ENCODE data around the gene JUNB. TPM values are rescaled to one million over a fixed set of nuclear protein-coding genes. Genes with fewer than 3 reads are reported as not detected.
A peak's percentile ranks its signal among the peaks of the same experiment; 100 is the strongest.

Gene JUNB
- polyA plus RNA-seq, 1 donor (not counting 4 experiments of a cell fraction or from before 2014, with no cell fraction given): 40.8 TPM

GRCh38 chr19:12838182-12838885, 47.0 kb downstream of the JUNB start, which contains the start of gene MAST1:
TSS of gene MAST1 (plus strand) at chr19:12838515. CDS start at chr19:12838573, 58 bp downstream.
- no peak within 1 kb of the TSS for H3K9ac ChIP-seq (ENCODE audit: control insufficient read depth, extremely low read depth, insufficient read depth, low read length)
- no peak within 1 kb of the TSS for H3K27ac ChIP-seq (ENCODE audit: control insufficient read depth, insufficient read depth, low read length)

GRCh38 chr19:12838886-12839756, 47.8 kb downstream of the JUNB start:
- FAIRE-seq: no peak
- no peak overlapping the region for H2AFZ ChIP-seq (ENCODE audit: control insufficient read depth, low read length)
- H3K9me1 ChIP-seq (ENCODE audit: control insufficient read depth, extremely low read depth, insufficient read depth, low read length): no peaks in the 10 kb centered on the region
- H3K79me2 ChIP-seq (ENCODE audit: control insufficient read depth, insufficient read depth, low read length): no peaks in the 10 kb centered on the region
- TF ChIP-seq EZH2 (IDR thresholded peaks at IDR 0.05; ENCODE audit: low read length): peak; percentile 93
- TF ChIP-seq CTCF (optimal IDR thresholded peaks at IDR 0.05 in 1 of 3, IDR thresholded peaks at IDR 0.05 in 1 of 3, conservative IDR thresholded peaks at IDR 0.05 in 1 of 3; ENCODE audit: extremely low read depth in 1 of 3, insufficient read depth in 2 of 3, low read length in 3 of 3): no peak
- H3K4me1 ChIP-seq (ENCODE audit: control insufficient read depth, extremely low read depth, insufficient read depth, low read length): peaks cover 14% of the 10 kb centered on the region
- peaks cover 65% of the 10 kb centered on the region for H3K27me3 ChIP-seq (ENCODE audit: control insufficient read depth, extremely low read depth, insufficient read depth, low read length)
- no peak overlapping the region for H3K9ac ChIP-seq (ENCODE audit: control insufficient read depth, extremely low read depth, insufficient read depth, low read length)
- no peak for DNase-seq (ENCODE audit: low read depth, low spot score)
- no peaks in the 10 kb centered on the region for H3K36me3 ChIP-seq (ENCODE audit: control insufficient read depth in 2 of 2, extremely low read depth in 1 of 2, insufficient read depth in 2 of 2, low read length in 2 of 2)
- no peak overlapping the region for H3K4me2 ChIP-seq (ENCODE audit: control insufficient read depth, extremely low read depth, insufficient read depth, low read depth, low read length)
- no peak overlapping the region for H3K4me3 ChIP-seq (ENCODE audit: control insufficient read depth in 2 of 3, extremely low read depth in 1 of 3, insufficient read depth in 2 of 3, low read depth in 1 of 3, low read length in 3 of 3)
- dilution Hi-C loops (cut with MboI; ENCODE audit: extremely low pct_ligation_motif_present, low sequenced_read_pairs): no loop called here
- H3K27ac ChIP-seq (ENCODE audit: control insufficient read depth, insufficient read depth, low read length): no peak overlapping the region
- no peaks in the 10 kb centered on the region for H4K20me1 ChIP-seq (ENCODE audit: control insufficient read depth, extremely low read depth, insufficient read depth, low read length)
- H3K9me3 ChIP-seq (ENCODE audit: control insufficient read depth, low read depth, low read length): no peaks in the 10 kb centered on the region

More at GRCh38 chr19:12838182-12838885, 47.0 kb downstream of the JUNB start, which contains the start of gene MAST1:
- DNase-seq (ENCODE audit: low read depth, low spot score) (no peak), FAIRE-seq (no peak)
- H3K27me3 ChIP-seq (ENCODE audit: control insufficient read depth, extremely low read depth, insufficient read depth, low read length): peaks cover 70% of the 10 kb centered on the region
- H2AFZ ChIP-seq (ENCODE audit: control insufficient read depth, low read length): no peak within 1 kb of the TSS
- TF ChIP-seq EZH2 (IDR thresholded peaks at IDR 0.05; ENCODE audit: low read length) (no peak), CTCF (optimal IDR thresholded peaks at IDR 0.05 in 1 of 3, IDR thresholded peaks at IDR 0.05 in 1 of 3, conservative IDR thresholded peaks at IDR 0.05 in 1 of 3; ENCODE audit: extremely low read depth in 1 of 3, insufficient read depth in 2 of 3, low read length in 3 of 3) (peak in 2 of 3 experiments; percentile 45 to 75)
- H3K9me1 ChIP-seq (ENCODE audit: control insufficient read depth, extremely low read depth, insufficient read depth, low read length): no peaks in the 10 kb centered on the region
- peak within 1 kb of the TSS in 2 of 3 experiments; percentile 31 to 38 for H3K4me3 ChIP-seq (ENCODE audit: control insufficient read depth in 2 of 3, extremely low read depth in 1 of 3, insufficient read depth in 2 of 3, low read depth in 1 of 3, low read length in 3 of 3)
- H4K20me1 ChIP-seq (ENCODE audit: control insufficient read depth, extremely low read depth, insufficient read depth, low read length): no peaks in the 10 kb centered on the region
- peaks cover 14% of the 10 kb centered on the region for H3K4me1 ChIP-seq (ENCODE audit: control insufficient read depth, extremely low read depth, insufficient read depth, low read length)
- H3K36me3 ChIP-seq (ENCODE audit: control insufficient read depth in 2 of 2, extremely low read depth in 1 of 2, insufficient read depth in 2 of 2, low read length in 2 of 2): no peaks in the 10 kb centered on the region
- no peaks in the 10 kb centered on the region for H3K79me2 ChIP-seq (ENCODE audit: control insufficient read depth, insufficient read depth, low read length)
- H3K9me3 ChIP-seq (ENCODE audit: control insufficient read depth, low read depth, low read length): no peaks in the 10 kb centered on the region
- peak within 1 kb of the TSS; percentile 48 for H3K4me2 ChIP-seq (ENCODE audit: control insufficient read depth, extremely low read depth, insufficient read depth, low read depth, low read length)
- dilution Hi-C loops (cut with MboI; ENCODE audit: extremely low pct_ligation_motif_present, low sequenced_read_pairs): no loop called here

All from keratinocyte (primary cell).